Measurements from ENCODE around the gene ETS1.
A peak's percentile ranks its signal among the peaks of the same experiment; 100 is the strongest.

ETS1 gene

DNA sequence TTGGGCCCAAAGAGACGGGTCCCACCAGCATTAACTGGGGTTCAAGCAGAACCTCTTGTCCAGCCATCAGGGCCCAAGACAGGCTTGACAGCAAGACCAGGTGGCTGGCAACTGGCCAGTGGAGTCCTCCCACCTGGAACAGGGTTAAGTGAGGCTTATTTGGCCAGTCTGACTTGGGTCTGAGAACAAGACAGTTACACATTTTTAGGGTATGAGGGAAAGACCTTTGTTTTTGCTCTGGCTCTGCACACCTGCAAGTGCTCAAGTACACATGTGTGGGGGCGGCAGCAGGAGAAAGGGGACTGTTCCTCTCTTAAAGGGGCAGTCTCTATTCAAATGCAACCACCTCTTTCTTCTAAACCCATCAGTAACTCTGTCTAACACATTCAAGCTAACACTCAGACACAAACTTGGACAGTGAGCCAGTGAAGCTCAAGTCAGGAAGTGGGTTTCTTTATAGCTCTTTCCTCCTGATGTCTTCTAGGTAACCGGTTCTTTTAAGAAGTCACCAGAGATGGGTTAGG, 116.2 kb downstream of the ETS1 start:
- no peak for DNase-seq
- Mint-ChIP-seq H3K4me3 (no peak overlapping the region), H3K36me3 (ENCODE audit: low read depth) (peaks cover 59% of the 10 kb centered on the region), H3K27ac (peak overlapping the region; percentile 53), H3K27me3 (ENCODE audit: low read depth, poor library complexity) (peaks cover 10% of the 10 kb centered on the region), H3K9me3 (no peaks in the 10 kb centered on the region), H3K4me1 (peaks cover 63% of the 10 kb centered on the region)
- TF ChIP-seq, protein P1, sequence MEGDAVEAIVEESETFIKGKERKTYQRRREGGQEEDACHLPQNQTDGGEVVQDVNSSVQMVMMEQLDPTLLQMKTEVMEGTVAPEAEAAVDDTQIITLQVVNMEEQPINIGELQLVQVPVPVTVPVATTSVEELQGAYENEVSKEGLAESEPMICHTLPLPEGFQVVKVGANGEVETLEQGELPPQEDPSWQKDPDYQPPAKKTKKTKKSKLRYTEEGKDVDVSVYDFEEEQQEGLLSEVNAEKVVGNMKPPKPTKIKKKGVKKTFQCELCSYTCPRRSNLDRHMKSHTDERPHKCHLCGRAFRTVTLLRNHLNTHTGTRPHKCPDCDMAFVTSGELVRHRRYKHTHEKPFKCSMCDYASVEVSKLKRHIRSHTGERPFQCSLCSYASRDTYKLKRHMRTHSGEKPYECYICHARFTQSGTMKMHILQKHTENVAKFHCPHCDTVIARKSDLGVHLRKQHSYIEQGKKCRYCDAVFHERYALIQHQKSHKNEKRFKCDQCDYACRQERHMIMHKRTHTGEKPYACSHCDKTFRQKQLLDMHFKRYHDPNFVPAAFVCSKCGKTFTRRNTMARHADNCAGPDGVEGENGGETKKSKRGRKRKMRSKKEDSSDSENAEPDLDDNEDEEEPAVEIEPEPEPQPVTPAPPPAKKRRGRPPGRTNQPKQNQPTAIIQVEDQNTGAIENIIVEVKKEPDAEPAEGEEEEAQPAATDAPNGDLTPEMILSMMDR (IDR thresholded peaks at IDR 0.05), result no peak

DNA sequence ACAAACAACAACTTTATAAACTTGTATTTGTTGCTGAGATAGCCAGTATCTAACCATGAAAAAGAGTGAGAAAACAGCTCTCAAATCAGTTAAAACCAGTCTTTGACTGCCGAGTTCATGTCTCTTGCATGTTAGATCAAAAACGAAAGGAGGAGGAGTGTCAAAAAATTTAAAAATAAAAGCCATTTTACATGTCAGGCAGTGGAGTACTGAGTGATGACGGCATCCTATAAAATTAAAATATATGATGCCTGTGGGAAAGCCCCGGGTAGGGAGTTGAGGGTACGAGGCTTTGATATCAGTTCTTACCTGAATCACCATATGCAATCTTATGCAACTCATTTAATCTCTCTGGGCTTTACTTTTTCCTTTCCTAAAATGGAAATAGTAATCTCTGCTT, 117.3 kb downstream of the ETS1 start:
- peaks cover 67% of the 10 kb centered on the region for H3K36me3 Mint-ChIP-seq (ENCODE audit: low read depth)
- no peak for DNase-seq
- peaks cover 62% of the 10 kb centered on the region for H3K4me1 Mint-ChIP-seq
- H3K9me3 Mint-ChIP-seq, result no peaks in the 10 kb centered on the region
- H3K27me3 Mint-ChIP-seq (ENCODE audit: low read depth, poor library complexity), result peaks cover 10% of the 10 kb centered on the region
- H3K27ac Mint-ChIP-seq, result no peak overlapping the region
- no peak overlapping the region for H3K4me3 Mint-ChIP-seq
- TF ChIP-seq, protein P1 (IDR thresholded peaks at IDR 0.05), result no peak

DNA sequence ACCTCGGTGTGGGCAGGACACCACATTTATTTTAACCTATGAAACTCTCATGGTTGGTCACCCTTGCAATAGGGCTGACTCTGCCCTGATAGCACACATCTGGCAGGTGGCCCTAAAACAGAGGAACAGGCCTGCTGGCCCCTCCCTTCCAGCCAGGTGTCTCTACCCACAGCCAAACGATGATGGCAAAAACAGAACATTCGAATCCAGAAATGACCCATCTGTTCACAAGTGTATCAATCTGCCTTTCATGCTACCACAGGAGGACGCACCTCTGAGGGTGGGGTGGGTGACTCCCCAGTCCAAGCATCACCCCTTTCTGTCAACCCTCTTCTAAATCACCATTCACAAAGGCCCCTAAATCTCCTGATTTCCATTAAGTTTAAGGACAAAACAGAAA, 118.1 kb downstream of the ETS1 start:
- peaks cover 67% of the 10 kb centered on the region for H3K36me3 Mint-ChIP-seq (ENCODE audit: low read depth)
- peaks cover 10% of the 10 kb centered on the region for H3K27me3 Mint-ChIP-seq (ENCODE audit: low read depth, poor library complexity)
- DNase-seq, result no peak
- H3K27ac Mint-ChIP-seq, result no peak overlapping the region
- H3K4me3 Mint-ChIP-seq, result no peak overlapping the region
- TF ChIP-seq, protein P1 (IDR thresholded peaks at IDR 0.05), result no peak
- no peaks in the 10 kb centered on the region for H3K9me3 Mint-ChIP-seq
- H3K4me1 Mint-ChIP-seq, result peaks cover 62% of the 10 kb centered on the region

DNA sequence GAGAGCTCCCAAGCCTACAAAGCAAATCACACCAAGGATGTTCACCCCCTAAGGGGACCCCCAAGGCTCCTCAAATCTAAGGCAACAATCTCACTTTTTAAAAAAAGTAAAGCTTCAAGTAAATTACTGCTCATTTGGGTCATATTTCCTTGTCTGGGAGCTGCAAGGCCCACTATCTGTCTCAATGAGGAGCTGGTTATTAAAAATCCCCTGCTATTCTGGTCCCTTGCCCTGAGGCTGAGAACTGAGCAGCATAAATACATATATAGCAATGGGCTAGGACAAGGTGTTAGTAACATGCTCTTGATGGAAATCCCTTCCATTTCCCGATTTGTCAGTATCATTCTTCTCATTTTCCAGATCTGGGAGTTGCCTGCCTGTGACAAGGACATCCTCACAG, 119.2 kb downstream of the ETS1 start:
- DNase-seq, result no peak
- no peak overlapping the region for H3K4me3 Mint-ChIP-seq
- TF ChIP-seq, protein P1 (IDR thresholded peaks at IDR 0.05), result no peak
- peaks cover 7% of the 10 kb centered on the region for H3K27me3 Mint-ChIP-seq (ENCODE audit: low read depth, poor library complexity)
- peaks cover 65% of the 10 kb centered on the region for H3K4me1 Mint-ChIP-seq
- H3K27ac Mint-ChIP-seq, result no peak overlapping the region
- no peaks in the 10 kb centered on the region for H3K9me3 Mint-ChIP-seq
- H3K36me3 Mint-ChIP-seq (ENCODE audit: low read depth), result peaks cover 73% of the 10 kb centered on the region

DNA sequence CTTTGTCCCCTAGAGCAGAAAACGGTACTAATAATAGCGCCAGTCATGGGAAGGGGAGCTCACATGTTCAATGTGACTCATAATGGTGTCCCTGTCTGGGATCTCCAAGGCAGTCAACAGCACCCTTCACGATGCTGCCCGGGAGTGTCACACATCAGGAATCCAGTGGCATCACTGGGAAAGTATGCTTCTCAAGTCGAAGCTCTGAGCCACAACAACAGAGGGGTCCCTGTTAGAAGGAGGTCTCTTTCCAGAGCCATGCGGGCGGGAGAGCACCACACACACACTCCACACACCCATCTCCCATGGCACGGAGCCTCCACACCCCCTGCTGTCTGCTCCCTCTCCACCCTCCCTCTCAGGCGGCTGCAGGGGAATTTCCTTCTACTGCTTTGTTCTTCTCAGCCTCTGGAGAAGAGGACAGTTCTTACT, 119.7 kb downstream of the ETS1 start:
- Mint-ChIP-seq H3K4me1 (peaks cover 66% of the 10 kb centered on the region), H3K9me3 (no peaks in the 10 kb centered on the region), H3K36me3 (ENCODE audit: low read depth) (peaks cover 74% of the 10 kb centered on the region), H3K27me3 (ENCODE audit: low read depth, poor library complexity) (peaks cover 4% of the 10 kb centered on the region), H3K4me3 (no peak overlapping the region), H3K27ac (peak overlapping the region; percentile 1)
- DNase-seq, result no peak
- TF ChIP-seq, protein P1 (IDR thresholded peaks at IDR 0.05), result no peak

DNA sequence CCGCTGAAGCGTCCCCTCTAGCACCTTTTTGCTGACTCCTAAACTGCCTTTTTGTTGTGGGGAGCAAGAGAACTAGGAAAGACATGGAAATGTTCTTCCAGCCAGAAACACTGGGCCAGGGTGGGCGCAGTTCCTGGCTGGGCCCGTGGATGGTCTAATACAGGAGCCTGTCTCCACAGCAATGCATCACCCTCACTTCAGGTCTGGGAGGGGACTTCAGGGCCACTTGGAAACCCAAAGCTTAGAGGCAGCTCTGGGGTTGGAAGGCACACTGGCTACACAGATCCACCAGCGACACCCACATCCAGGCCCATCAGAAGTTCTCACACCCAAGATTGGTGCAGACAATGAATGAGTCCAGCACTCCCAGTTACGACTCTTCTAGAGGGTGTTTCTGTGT, 120.3 kb downstream of the ETS1 start:
- H3K9me3 Mint-ChIP-seq, result no peaks in the 10 kb centered on the region
- peaks cover 63% of the 10 kb centered on the region for H3K4me1 Mint-ChIP-seq
- peaks cover 76% of the 10 kb centered on the region for H3K36me3 Mint-ChIP-seq (ENCODE audit: low read depth)
- H3K27me3 Mint-ChIP-seq (ENCODE audit: low read depth, poor library complexity), result peaks cover 4% of the 10 kb centered on the region
- DNase-seq, result no peak
- TF ChIP-seq, protein P1 (IDR thresholded peaks at IDR 0.05), result no peak
- H3K27ac Mint-ChIP-seq, result peak overlapping the region; percentile 23
- no peak overlapping the region for H3K4me3 Mint-ChIP-seq

All from nephron progenitor cell (in vitro differentiated cells).